H1 (cell line): ENCODE measurements around the gene TTC4.

ENCODE experiments used
- ASH2L ChIP-seq: fragments of 200-600, 300-600 bp; sonication (generic); IDR thresholded peaks from one replicate; pipeline ENCODE4 v1.7.1; 2017; ENCODE audit warnings: low read length
- CHD1 ChIP-seq: IDR thresholded peaks from 2 replicates; pipeline ENCODE4 v1.6.1; 2012; ENCODE audit warnings: low read depth, low read length, improper control_type of control experiment
- CHD2 ChIP-seq: IDR thresholded peaks from 2 replicates; pipeline ENCODE4 v1.6.1; 2012; ENCODE audit warnings: low read length, improper control_type of control experiment
- EP300 ChIP-seq, 2 experiments: IDR thresholded peaks; 1 replicate in 1 of 2; 2 replicates in 1 of 2; pipeline ENCODE4 v1.6.1; 2011 to 2012; ENCODE audit warnings: low read depth in 2 of 2, low read length in 2 of 2, mild to moderate bottlenecking in 2 of 2, borderline replicate concordance in 1 of 2, inconsistent platforms in 1 of 2, moderate library complexity in 1 of 2
- GABPA ChIP-seq: IDR thresholded peaks from 2 replicates; pipeline ENCODE4 v1.6.1; 2011; ENCODE audit warnings: mild to moderate bottlenecking, low read length, moderate library complexity, borderline replicate concordance; ENCODE audit not compliant: insufficient read depth
- HDAC6 ChIP-seq: IDR thresholded peaks from one replicate; pipeline ENCODE4 v1.7.1; 2012; ENCODE audit warnings: low read depth, mild to moderate bottlenecking, inconsistent platforms, low read length, moderate library complexity
- POLR2A ChIP-seq, 2 experiments: IDR thresholded peaks; 1 replicate in 1 of 2; 2 replicates in 1 of 2; pipeline ENCODE4 v1.6.1; 2011; ENCODE audit warnings: low read depth in 2 of 2, low read length in 2 of 2, mild to moderate bottlenecking in 2 of 2; ENCODE audit errors: control extremely low read depth in 1 of 2
- POLR2AphosphoS5 ChIP-seq: IDR thresholded peaks from 2 replicates; pipeline ENCODE4 v1.6.1; 2011; ENCODE audit warnings: low read depth, low read length
- SIN3A ChIP-seq, 2 experiments: IDR thresholded peaks in 1 of 2; conservative IDR thresholded peaks in 1 of 2; 2 replicates each; pipeline ENCODE4 v1.6.1; 2011 to 2012; ENCODE audit warnings: low read length in 2 of 2, improper control_type of control experiment in 1 of 2, low read depth in 1 of 2, mild to moderate bottlenecking in 1 of 2
- SIX5 ChIP-seq: IDR thresholded peaks from 2 replicates; pipeline ENCODE4 v1.6.1; 2011; ENCODE audit warnings: mild to moderate bottlenecking, low read depth, low read length
- SP1 ChIP-seq: IDR thresholded peaks from 2 replicates; pipeline ENCODE4 v1.6.1; 2011; ENCODE audit warnings: low read depth, low read length
- TBP ChIP-seq: IDR thresholded peaks from 2 replicates; pipeline ENCODE4 v1.6.1; 2011; ENCODE audit warnings: low read depth, low read length, improper control_type of control experiment
- TCF12 ChIP-seq: IDR thresholded peaks from 2 replicates; pipeline ENCODE4 v1.6.1; 2011; ENCODE audit warnings: low read depth, mild to moderate bottlenecking, low read length
- TF ChIP-seq, protein P1 (sequence below), 3 experiments: IDR thresholded peaks; 1 replicate in 2 of 3; 2 replicates in 1 of 3; pipeline versions ENCODE4 v1.5.1 to v1.6.1; 2011; ENCODE audit warnings: low read length in 3 of 3, mild to moderate bottlenecking in 3 of 3, inconsistent platforms in 2 of 3, low read depth in 1 of 3, moderate library complexity in 1 of 3; ENCODE audit not compliant: insufficient read depth in 1 of 3; ENCODE audit errors: control extremely low read depth in 1 of 3

DNA sequence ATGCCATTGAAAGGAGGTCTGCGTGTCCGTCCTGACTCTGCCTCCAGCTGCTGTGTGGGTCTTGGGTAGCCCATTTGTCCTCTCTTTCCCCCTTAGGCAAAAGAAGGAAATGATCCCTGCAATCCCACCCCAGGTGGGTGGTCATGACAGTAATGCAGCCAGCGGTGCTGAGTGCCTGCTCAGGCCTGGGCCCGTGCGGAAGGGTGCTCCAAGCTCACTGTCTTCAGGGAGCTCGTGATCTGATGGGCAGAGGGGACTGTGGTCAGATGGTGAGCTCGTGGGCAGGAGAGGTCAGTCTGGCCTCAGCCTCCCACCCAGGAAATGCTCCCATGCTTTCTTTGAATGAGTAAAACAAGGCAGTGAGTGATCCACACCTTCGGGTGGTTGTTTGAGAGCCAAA lies 35.3 kb upstream of the TTC4 start:
- TF ChIP-seq, protein P1, sequence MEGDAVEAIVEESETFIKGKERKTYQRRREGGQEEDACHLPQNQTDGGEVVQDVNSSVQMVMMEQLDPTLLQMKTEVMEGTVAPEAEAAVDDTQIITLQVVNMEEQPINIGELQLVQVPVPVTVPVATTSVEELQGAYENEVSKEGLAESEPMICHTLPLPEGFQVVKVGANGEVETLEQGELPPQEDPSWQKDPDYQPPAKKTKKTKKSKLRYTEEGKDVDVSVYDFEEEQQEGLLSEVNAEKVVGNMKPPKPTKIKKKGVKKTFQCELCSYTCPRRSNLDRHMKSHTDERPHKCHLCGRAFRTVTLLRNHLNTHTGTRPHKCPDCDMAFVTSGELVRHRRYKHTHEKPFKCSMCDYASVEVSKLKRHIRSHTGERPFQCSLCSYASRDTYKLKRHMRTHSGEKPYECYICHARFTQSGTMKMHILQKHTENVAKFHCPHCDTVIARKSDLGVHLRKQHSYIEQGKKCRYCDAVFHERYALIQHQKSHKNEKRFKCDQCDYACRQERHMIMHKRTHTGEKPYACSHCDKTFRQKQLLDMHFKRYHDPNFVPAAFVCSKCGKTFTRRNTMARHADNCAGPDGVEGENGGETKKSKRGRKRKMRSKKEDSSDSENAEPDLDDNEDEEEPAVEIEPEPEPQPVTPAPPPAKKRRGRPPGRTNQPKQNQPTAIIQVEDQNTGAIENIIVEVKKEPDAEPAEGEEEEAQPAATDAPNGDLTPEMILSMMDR (IDR thresholded peaks at IDR 0.05; ENCODE audit: control extremely low read depth in 1 of 3, insufficient read depth in 1 of 3, low read depth in 1 of 3, low read length in 3 of 3) = no peak
- TF ChIP-seq SP1 (no peak), POLR2AphosphoS5 (no peak), ASH2L (no peak), EP300 (IDR thresholded peaks at IDR 0.05; ENCODE audit: borderline replicate concordance in 1 of 2, low read depth in 2 of 2, low read length in 2 of 2) (no peak), GABPA (no peak), CHD2 (no peak), CHD1 (no peak), POLR2A (IDR thresholded peaks at IDR 0.05; ENCODE audit: control extremely low read depth in 1 of 2, low read depth in 2 of 2, low read length in 2 of 2) (no peak), HDAC6 (no peak), SIN3A (conservative IDR thresholded peaks at IDR 0.05 in 1 of 2, IDR thresholded peaks at IDR 0.05 in 1 of 2; ENCODE audit: low read depth in 1 of 2, low read length in 2 of 2) (no peak), TBP (no peak), SIX5 (no peak), TCF12 (no peak)
